Uterus (tissue), 2 donors: ENCODE data around the gene FBXO15.

ENCODE experiments used
- CTCF ChIP-seq, 4 experiments: fragments of 200-600 bp in 2 of 4; fragments of 450-650 bp in 2 of 4; sonication (generic) in 2 of 4; IDR thresholded peaks; one replicate each; pipeline ENCODE4 v1.5.1; 2016 to 2019; ENCODE audit warnings: antibody characterized with exemption in 4 of 4, mild to moderate bottlenecking in 2 of 4, moderate library complexity in 1 of 4
- POLR2A ChIP-seq, 2 donors: fragments of 450-650 bp; IDR thresholded peaks; one replicate each; pipeline ENCODE4 v1.6.1; 2016; ENCODE audit warnings: antibody characterized with exemption in 2 of 2, mild to moderate bottlenecking in 1 of 2, moderate library complexity in 1 of 2

GRCh38 chr18:74152270-74152669, 4.6 kb upstream of the FBXO15 start:
- no peak for TF ChIP-seq POLR2A (IDR thresholded peaks at IDR 0.05)
- no peak for TF ChIP-seq CTCF (IDR thresholded peaks at IDR 0.05)
